Fibroblast of skin of left biceps (primary cell): ENCODE measurements around the gene SIL1.

Source experiments
- DNase-seq, 2 experiments: peaks; one replicate each; pipeline ENCODE4 v3.0.0-alpha.2; 2013; ENCODE audit warnings: low read depth in 2 of 2

The SIL1 gene

DNA sequence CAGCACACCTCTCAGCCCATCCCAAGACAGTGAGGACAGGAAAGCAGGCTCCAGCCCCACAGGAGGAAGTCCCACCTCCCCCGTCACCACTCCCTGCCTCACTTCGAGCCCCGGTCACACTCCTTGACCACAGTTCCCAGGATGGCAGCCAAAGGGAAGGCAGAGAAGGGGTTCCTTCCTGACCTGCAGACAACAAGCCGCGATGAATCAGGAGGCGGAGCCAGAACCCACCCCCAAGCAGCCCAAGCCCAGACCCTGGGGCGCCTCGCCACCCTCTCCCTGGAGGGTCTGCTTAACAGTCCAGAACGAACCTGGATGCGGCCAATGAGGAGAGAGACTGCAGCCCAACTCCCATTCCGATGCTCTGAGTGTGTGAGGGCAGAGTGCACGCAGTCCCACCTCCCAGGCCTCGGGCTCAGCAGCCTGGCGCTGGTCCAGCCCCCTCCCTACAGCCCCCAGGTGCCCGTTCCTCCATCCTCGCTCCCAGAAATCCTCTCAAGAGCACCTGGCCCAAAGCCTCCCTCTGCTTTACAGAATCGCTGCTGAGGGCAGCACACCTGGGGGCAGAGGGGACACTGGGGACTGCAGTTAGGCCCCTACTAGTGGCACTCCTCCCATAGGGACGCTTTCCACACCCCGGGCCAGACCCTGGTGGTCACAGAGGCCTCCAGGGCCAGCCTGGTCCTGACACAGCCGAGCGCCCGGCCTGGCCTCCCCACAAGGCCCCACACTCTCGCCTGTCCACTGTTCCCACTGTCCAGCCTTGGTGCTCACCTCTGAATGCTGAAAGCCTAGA, 253.4 kb downstream of the SIL1 start:
- no peak for DNase-seq

DNA sequence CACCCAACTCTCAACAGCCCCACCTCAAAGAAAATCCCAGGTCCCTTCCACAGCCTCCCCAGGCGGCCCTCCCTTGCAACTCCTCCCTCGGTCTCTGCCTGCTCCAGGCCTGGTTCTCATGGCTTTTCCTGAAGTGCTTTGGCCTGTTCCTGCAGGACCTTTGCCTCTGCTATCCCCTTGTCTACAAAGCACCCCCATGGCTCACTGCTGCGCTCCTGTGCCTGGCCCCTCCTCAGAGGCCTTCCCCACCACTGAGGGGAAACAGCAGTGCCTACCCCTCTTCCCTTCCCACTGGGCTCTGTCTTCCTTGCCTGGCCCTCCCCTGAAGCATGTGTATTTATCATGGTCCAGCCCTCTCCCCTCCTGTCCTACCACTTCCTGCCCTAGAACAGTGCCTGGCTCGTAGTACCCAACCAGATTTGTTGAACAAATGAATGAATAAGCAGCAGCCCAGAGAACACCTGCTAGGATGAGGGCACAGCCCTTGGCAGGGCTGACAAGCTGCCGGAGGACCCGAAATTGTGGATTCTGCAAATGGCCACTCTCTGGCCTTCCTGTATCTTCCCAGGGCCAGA, 254.5 kb downstream of the SIL1 start:
- DNase-seq = no peak

DNA sequence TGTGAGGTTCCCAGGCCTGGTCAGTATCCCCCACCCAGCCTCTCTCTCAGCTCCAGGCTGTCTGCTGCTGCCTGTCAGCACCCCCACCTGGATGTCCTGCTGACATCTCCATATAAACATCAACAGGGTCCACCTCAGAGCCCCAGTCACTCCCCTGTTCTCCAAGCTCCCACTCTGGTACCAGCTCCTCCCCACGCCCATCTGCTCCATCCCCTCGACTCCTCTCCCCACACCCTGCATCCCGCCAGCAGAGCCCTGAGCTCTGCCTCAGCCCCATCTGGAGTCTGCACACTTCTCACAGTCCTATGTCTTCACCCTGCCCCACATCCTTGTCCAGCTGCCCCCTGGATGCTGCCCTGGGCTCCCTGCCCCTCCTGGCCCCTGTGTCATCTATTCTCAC, 255.3 kb downstream of the SIL1 start:
- DNase-seq = no peak

GRCh38 chr5:138942066-138942465, 256.1 kb downstream of the SIL1 start:
- no peak for DNase-seq

- DNase-seq = no peak
These were observed 259.6 kb downstream of the SIL1 start for GRCh38 chr5:138938526-138938925.

- no peak for DNase-seq
These were observed 260.5 kb downstream of the SIL1 start for GRCh38 chr5:138937392-138938387.

DNA sequence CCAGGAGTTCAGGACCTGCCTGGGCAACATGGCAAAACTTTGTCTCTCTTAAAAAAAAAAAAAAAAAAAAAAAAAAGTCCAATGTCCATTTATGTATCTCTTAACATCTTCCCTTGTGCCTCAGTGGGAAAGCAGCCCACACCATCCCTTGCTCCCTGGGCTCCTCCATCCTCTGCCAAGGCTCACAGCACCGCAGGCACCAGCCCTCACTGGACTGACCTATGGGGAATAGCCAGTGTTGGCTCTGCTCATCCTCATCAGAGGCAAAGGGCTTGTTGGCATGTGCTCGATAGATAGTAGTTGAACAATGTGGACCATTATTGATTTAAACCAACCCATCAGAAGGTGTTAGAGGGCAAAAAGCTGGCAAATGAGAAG, 261.2 kb downstream of the SIL1 start:
- DNase-seq = no peak

DNA sequence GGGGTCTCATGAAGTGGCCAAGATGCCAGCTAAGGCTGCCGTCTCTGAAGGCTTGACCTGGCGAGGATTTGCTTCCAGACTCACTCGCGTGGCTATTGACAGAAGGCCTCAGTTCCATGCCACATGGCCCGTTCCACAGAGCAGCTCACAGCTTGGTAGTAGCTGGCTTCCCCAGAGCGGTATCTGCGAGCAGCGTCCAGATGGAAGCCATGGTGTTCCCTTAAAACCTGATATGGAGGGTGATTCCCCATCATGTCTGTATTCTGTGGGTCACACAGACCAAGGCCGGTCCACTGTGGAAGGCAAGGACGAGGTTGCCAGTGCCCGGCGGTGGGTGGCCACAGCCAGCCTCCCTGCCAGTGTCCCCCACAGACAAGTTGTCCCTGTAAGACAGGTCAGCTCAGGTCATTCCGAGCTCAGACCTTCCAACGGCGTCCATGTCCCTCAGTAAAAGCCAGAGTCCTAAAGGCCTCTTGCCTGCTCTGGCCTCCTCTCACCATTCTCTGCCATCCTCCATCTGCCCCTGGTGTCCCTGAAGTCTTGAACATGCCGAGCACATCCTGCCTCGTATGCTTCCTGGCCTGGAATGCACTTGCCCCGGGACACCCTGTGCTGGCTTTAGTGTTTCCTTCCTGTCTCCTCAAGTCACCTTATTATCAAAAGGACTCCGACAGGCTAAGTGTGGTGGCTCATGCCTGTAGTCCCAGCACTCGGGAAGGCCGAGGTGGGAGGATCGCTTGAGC, 261.8 kb downstream of the SIL1 start:
- no peak for DNase-seq

DNA sequence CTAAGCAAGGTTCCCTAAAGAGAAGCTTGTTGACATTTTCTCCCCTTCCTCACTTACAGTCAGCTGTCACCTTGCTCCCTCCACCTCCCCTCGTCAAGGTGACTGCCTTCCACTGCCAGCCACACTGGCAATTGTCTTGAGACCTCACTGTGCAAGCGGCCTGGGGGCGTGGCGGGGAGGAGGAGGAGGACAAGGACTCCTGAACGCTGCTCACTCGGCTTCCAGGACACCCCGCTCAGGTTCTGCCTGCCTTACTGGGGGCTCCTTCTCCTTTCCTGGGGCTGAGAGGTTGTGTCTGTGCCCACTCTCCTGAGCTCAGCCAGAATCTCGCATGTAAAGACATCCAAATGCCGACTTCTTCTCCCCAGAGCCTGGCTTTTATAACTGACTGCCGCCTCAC, 262.7 kb downstream of the SIL1 start:
- DNase-seq = no peak

DNA sequence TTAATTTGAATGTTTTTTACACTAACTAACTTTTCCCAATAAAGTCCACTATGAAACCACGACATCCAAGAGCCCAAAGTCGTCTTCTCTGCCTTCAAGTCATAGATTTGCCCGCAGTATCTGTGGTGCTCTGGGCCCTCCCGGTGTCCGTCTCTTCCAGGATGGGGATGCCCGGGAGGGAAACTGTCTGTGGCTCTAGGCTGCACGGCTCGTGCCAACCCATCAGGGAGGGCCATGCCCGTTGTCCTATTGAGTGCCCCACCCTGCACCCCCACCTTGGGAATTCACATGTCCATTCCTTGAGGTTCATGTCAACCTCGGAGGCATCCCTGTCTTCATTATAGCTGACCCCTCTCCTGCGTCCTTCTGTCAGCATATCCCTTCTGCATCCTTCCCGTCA, 263.2 kb downstream of the SIL1 start:
- DNase-seq = no peak

- DNase-seq = no peak
These were observed 264.5 kb downstream of the SIL1 start for GRCh38 chr5:138933522-138934290.

GRCh38 chr5:138932171-138932810, 265.9 kb downstream of the SIL1 start:
- DNase-seq = no peak

- no peak for DNase-seq
These were observed 267.6 kb downstream of the SIL1 start for GRCh38 chr5:138930371-138931097.

DNA sequence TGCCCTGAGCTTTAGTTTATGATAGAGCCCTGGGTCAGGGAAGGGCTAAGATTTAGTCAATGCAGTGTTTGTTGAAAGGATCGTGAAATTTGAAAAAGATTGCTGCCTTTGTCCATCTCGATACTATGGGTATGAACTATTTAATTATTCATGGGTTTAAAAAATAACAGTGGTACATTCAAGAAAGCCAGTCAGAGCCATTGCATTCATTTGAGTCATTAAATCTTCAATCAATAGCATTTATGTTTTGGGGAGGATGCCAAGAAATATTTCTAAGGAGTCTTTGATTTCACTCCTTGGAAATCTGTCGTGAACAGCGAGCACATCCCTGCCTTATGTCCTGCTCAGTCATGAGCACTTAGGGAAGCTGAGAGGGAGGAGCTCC, 268.6 kb downstream of the SIL1 start:
- no peak for DNase-seq

GRCh38 chr5:138927979-138928378, 270.2 kb downstream of the SIL1 start:
- no peak for DNase-seq

DNA sequence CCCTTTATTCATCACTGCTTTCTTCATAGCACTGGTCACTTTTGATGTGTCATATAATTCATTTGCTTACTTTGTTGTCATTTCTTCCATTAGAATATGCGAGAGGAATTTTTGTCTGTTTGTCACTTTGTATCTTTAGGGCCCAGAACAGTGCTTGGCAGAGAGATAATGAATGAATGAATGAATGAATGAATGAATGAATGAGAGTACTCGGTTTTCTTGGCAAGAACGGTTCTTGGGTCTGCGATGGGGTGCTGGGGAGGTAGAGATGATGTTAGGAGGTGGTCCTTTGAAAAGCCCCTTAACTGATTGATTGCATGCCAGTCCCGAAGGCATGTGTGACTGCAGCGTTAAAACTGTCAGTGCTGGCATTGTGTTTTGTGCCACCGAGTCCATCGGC, 270.6 kb downstream of the SIL1 start:
- no peak for DNase-seq

GRCh38 chr5:138926688-138927448, 271.3 kb downstream of the SIL1 start:
- DNase-seq = no peak

DNA sequence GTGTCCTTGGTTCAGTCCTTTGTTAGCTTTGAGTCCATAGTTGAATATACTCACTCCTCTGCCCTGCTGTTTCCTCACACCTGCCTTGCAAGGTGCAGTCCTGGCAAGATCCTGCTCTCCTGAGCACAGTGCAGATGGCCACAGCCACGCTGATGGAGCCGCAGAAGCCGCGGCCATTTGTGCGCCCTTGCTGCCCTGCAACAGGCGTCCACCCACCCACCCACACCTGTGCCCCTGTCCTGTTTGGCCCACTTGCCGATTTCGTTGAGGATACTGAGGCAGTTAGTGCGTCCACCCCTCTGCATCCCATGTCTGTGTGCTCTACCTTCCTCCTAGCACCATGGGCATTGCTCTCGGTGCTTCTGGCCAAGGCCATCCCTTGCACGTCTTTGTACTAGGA, 271.9 kb downstream of the SIL1 start:
- DNase-seq = no peak

- DNase-seq = no peak
These were observed 273.0 kb downstream of the SIL1 start for GRCh38 chr5:138925090-138925635.
